HG03457 (cell line): ENCODE results near the gene CTNNA3.

Experiments used
- ATAC-seq: cut with Tn5 transposase; IDR thresholded peaks from one replicate; pipeline ENCODE4 v1.9.1; 2021; ENCODE audit warnings: moderate number of reproducible peaks; ENCODE audit not compliant: unreplicated experiment

The CTNNA3 gene

GRCh38 chr10:66265398-66265797 lies 1430.6 kb downstream of the CTNNA3 start:
- no peak for ATAC-seq

GRCh38 chr10:66259836-66260235 lies 1436.2 kb downstream of the CTNNA3 start:
- ATAC-seq = no peak

- ATAC-seq = no peak
Measured at GRCh38 chr10:66258693-66259092, 1437.3 kb downstream of the CTNNA3 start.

- no peak for ATAC-seq
Measured at GRCh38 chr10:66257801-66258200, 1438.2 kb downstream of the CTNNA3 start.

GRCh38 chr10:66252986-66253385 lies 1443.0 kb downstream of the CTNNA3 start:
- no peak for ATAC-seq

GRCh38 chr10:66246177-66246576 lies 1449.8 kb downstream of the CTNNA3 start:
- no peak for ATAC-seq

GRCh38 chr10:66244953-66245352 lies 1451.0 kb downstream of the CTNNA3 start:
- ATAC-seq = no peak

- ATAC-seq = no peak
Measured at GRCh38 chr10:66242885-66243284, 1453.1 kb downstream of the CTNNA3 start.

- ATAC-seq = no peak
Measured at GRCh38 chr10:66239062-66239461, 1456.9 kb downstream of the CTNNA3 start.

- ATAC-seq = no peak
Measured at GRCh38 chr10:66238343-66238742, 1457.7 kb downstream of the CTNNA3 start.

- no peak for ATAC-seq
Measured at GRCh38 chr10:66234872-66235271, 1461.1 kb downstream of the CTNNA3 start.

- no peak for ATAC-seq
Measured at GRCh38 chr10:66228887-66229286, 1467.1 kb downstream of the CTNNA3 start.

GRCh38 chr10:66223656-66224055 lies 1472.3 kb downstream of the CTNNA3 start:
- no peak for ATAC-seq

- ATAC-seq = no peak
Measured at GRCh38 chr10:66222462-66223046, 1473.4 kb downstream of the CTNNA3 start.

- no peak for ATAC-seq
Measured at GRCh38 chr10:66218981-66219587, 1476.9 kb downstream of the CTNNA3 start.

- ATAC-seq = no peak
Measured at GRCh38 chr10:66218289-66218688, 1477.7 kb downstream of the CTNNA3 start.

- ATAC-seq = no peak
Measured at GRCh38 chr10:66215920-66216319, 1480.1 kb downstream of the CTNNA3 start.

- no peak for ATAC-seq
Measured at GRCh38 chr10:66214721-66215404, 1481.1 kb downstream of the CTNNA3 start.

- no peak for ATAC-seq
Measured at GRCh38 chr10:66209025-66209424, 1487.0 kb downstream of the CTNNA3 start.

GRCh38 chr10:66204838-66205237 lies 1491.2 kb downstream of the CTNNA3 start:
- ATAC-seq = no peak

- no peak for ATAC-seq
Measured at GRCh38 chr10:66202101-66202500, 1493.9 kb downstream of the CTNNA3 start.

- no peak for ATAC-seq
Measured at GRCh38 chr10:66192162-66192831, 1503.7 kb downstream of the CTNNA3 start.
